ENCODE results near the gene GMDS.

DNA sequence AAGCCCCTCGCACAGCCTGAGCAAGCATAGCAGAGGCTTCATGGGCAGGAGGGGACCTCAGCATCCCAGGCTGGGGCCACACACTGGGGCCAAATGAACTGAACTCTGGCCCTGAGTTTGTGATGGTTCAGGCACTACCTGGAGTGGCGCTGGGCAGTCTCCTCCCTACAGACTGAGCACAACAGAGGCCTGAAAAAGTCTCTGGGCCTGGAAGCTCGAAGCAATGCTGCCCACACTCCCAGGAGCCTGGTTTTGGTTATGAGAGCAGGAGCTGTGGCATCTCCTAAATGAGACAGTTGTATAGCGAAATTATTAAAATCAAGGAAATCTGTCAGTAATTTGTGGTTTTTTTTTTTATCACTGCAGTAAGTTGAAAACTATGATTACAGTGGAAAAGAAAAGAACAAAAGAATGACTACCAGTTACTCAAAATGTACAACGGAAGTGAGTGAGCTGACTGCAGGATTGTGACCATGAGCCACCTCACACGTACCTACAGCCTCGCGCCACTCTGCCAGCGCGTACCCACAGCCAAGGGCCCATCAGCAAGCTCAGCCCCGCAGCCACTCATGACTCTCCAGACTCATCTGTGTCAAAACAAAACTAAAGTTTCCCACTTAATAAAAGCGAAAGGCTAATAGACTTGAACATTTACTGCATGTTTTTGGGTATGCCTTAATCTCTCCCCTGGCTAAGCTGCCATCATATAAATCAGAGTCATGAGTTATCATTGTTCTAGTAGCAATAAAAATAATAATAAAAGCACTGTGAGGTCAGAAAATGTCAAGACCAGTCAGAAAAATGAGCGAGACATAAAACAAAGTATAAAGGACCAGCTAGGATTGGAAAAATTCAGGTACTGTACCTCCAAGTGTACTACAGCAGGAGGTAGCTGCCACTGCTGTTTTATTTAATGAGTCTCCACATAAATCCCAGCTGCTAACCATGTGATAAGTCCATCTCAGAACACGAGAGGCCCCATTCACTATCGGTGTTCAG, 458.7 kb downstream of the GMDS start:
- TF ChIP-seq, protein P1, sequence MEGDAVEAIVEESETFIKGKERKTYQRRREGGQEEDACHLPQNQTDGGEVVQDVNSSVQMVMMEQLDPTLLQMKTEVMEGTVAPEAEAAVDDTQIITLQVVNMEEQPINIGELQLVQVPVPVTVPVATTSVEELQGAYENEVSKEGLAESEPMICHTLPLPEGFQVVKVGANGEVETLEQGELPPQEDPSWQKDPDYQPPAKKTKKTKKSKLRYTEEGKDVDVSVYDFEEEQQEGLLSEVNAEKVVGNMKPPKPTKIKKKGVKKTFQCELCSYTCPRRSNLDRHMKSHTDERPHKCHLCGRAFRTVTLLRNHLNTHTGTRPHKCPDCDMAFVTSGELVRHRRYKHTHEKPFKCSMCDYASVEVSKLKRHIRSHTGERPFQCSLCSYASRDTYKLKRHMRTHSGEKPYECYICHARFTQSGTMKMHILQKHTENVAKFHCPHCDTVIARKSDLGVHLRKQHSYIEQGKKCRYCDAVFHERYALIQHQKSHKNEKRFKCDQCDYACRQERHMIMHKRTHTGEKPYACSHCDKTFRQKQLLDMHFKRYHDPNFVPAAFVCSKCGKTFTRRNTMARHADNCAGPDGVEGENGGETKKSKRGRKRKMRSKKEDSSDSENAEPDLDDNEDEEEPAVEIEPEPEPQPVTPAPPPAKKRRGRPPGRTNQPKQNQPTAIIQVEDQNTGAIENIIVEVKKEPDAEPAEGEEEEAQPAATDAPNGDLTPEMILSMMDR (conservative IDR thresholded peaks at IDR 0.05; ENCODE audit: low read depth in 2 of 2) = no peak
- TF ChIP-seq EZH2 (IDR thresholded peaks at IDR 0.05; ENCODE audit: low read depth, unreplicated experiment) = no peak
- TF ChIP-seq ZNF331 (CRISPR knock-in tag; IDR thresholded peaks at IDR 0.05; ENCODE audit: low read depth) = no peak
- TF ChIP-seq, protein P2, sequence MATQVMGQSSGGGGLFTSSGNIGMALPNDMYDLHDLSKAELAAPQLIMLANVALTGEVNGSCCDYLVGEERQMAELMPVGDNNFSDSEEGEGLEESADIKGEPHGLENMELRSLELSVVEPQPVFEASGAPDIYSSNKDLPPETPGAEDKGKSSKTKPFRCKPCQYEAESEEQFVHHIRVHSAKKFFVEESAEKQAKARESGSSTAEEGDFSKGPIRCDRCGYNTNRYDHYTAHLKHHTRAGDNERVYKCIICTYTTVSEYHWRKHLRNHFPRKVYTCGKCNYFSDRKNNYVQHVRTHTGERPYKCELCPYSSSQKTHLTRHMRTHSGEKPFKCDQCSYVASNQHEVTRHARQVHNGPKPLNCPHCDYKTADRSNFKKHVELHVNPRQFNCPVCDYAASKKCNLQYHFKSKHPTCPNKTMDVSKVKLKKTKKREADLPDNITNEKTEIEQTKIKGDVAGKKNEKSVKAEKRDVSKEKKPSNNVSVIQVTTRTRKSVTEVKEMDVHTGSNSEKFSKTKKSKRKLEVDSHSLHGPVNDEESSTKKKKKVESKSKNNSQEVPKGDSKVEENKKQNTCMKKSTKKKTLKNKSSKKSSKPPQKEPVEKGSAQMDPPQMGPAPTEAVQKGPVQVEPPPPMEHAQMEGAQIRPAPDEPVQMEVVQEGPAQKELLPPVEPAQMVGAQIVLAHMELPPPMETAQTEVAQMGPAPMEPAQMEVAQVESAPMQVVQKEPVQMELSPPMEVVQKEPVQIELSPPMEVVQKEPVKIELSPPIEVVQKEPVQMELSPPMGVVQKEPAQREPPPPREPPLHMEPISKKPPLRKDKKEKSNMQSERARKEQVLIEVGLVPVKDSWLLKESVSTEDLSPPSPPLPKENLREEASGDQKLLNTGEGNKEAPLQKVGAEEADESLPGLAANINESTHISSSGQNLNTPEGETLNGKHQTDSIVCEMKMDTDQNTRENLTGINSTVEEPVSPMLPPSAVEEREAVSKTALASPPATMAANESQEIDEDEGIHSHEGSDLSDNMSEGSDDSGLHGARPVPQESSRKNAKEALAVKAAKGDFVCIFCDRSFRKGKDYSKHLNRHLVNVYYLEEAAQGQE (IDR thresholded peaks at IDR 0.05; ENCODE audit: unreplicated experiment) = no peak
